Hepatocyte (in vitro differentiated cells): Measurements from ENCODE around the gene ACVR1.

Source experiments
- EZH2 ChIP-seq: fragments of 200-600 bp; sonication (generic); IDR thresholded peaks from 2 replicates; pipeline ENCODE4 v1.6.1; 2016; ENCODE audit warnings: antibody characterized with exemption, mild to moderate bottlenecking, borderline replicate concordance
- EZH2phosphoT487 ChIP-seq: fragments of 200-600 bp; sonication (generic); IDR thresholded peaks from one replicate; pipeline ENCODE4 v1.6.1; 2018; ENCODE audit warnings: antibody characterized with exemption, mild to moderate bottlenecking, low read depth, moderate library complexity; ENCODE audit not compliant: unreplicated experiment, severe bottlenecking
- TF ChIP-seq, protein P1 (sequence below): fragments of 200-600 bp; sonication (generic); IDR thresholded peaks from 2 replicates; pipeline ENCODE4 v1.5.1; 2016; ENCODE audit warnings: antibody characterized with exemption, mild to moderate bottlenecking; ENCODE audit not compliant: poor library complexity

DNA sequence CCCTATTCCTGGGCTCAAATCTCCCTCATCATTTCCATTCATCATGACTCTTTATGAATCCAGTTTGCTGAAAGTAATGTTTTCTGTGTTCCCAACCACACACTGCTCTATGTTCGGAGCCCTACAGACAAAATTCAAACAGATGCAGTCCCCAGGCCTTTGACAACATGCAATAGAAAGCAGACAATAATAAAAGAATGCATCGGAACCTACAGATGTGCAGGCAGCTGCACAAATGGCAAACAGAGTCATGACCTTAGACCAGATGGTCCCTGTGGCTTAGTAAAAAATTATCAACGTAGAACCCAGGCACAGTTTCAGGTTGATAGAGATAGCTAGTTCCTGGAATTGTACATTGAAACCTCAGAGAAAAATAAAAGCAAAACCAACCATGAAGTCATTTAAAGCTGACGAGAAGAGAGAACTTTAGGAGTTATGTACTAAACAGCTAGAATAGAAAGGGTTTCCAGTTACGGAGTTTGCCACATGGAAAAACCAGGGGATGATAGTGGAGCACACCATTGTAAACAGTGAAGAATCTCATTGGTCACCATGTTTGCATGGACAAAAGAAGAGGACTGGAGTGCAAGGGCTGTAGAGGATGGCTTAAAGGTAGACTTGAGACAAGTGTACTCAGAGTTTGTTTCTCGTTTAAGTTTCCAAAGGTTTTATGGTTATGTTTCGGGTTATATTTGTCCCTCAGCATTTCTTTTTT is 23.2 kb upstream of the ACVR1 start:
- TF ChIP-seq, protein P1, sequence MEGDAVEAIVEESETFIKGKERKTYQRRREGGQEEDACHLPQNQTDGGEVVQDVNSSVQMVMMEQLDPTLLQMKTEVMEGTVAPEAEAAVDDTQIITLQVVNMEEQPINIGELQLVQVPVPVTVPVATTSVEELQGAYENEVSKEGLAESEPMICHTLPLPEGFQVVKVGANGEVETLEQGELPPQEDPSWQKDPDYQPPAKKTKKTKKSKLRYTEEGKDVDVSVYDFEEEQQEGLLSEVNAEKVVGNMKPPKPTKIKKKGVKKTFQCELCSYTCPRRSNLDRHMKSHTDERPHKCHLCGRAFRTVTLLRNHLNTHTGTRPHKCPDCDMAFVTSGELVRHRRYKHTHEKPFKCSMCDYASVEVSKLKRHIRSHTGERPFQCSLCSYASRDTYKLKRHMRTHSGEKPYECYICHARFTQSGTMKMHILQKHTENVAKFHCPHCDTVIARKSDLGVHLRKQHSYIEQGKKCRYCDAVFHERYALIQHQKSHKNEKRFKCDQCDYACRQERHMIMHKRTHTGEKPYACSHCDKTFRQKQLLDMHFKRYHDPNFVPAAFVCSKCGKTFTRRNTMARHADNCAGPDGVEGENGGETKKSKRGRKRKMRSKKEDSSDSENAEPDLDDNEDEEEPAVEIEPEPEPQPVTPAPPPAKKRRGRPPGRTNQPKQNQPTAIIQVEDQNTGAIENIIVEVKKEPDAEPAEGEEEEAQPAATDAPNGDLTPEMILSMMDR, result no peak
- no peak for TF ChIP-seq EZH2phosphoT487
- no peak for TF ChIP-seq EZH2
